Amniotic epithelial cell (primary cell): ENCODE results near the gene RNGTT.
"Not testable (repeated sequence)": the region's sequence is repeated elsewhere in the genome, so short reads cannot be mapped to it uniquely, and the experiment has no call there.

Experiments
- DNase-seq: peaks from one replicate; pipeline ENCODE4 v3.0.0-alpha.2; 2010; ENCODE audit warnings: low read depth

Gene RNGTT

DNA sequence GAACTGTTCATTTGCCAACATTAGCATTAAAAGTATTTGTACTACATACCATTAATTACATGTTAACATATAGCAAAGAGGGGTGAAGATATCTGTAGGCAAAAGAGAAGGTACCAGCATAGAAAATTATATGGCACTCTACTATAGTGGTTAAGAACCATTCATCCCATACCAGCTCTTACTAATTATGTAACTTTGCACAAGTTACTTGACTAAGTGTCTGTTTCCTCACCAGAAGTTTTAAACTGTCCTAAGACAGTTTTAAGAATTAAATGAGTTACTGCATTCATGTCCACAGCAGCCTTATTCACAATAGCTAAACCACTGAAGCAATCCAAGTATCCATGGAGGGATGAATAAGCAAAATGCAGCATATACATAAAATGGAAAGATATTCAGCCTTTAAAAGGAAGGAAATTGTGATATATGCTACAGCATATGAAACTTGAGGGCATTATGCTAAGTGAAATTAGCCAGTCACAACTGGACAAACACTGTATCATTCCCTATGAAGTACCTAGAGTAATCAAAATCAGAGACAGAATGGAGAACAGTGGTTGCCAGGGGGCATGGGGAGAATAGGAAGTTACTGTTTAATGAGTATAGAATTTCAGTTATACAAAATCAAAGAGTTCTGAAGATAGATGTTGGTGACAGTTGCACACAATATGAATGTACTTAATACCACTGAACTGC lies 98.9 kb downstream of the RNGTT start:
- no peak for DNase-seq

DNA sequence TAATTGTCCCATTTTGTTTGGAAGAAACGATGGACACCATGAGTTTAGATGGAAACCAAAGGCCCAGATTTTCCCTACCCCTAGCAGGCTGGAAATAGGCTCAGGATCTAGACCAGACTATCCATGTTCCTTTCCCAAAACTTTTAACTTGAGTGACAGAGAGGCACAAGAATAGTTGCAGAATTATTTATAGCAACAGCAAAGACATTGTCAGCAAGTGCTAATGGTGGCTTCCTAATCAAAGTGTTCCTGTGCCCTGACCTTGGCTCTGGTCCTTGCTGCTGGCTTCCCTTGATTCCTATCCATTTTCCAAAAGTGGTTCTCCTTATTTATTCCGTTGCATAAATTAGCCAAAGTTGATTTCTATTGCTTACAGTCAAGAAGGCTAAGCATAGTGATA lies 103.1 kb downstream of the RNGTT start:
- DNase-seq, result no peak

DNA sequence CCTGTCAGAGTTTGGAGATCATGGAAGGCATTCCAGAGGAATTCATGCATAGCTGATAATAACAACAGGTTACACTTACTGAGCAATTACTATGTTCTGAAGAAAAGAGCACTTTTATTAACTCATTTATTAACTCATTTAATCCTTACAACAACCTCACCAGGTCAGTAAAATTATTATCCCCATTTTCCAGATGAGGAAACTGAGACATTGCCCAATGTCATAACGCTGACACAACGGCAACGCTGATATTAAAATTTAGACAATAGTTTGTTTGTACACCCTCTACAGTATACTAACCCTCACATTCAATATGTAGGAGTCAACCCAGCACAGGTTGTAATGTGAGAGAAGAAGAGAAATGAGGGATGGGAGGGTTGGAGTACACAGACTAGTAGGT lies 105.0 kb downstream of the RNGTT start:
- no peak for DNase-seq

DNA sequence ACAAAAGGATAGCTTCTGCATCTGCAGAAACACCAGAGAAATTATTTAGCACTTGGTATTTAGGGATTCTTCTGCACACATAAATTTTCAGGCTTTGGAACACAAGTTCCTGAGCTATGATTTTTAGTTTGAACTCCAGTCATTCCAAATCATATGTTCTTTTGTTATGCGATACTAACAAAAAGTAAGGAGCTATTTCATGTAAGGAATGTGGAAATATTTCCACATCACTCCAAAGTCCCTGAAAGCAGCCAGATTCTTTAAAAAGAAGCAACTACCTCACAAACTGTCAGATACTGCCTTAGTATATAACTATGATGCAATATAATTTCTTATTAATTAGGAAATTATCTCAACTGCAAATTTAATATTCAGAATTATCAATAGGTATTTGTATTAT lies 106.9 kb downstream of the RNGTT start:
- peak; percentile 11 for DNase-seq

DNA sequence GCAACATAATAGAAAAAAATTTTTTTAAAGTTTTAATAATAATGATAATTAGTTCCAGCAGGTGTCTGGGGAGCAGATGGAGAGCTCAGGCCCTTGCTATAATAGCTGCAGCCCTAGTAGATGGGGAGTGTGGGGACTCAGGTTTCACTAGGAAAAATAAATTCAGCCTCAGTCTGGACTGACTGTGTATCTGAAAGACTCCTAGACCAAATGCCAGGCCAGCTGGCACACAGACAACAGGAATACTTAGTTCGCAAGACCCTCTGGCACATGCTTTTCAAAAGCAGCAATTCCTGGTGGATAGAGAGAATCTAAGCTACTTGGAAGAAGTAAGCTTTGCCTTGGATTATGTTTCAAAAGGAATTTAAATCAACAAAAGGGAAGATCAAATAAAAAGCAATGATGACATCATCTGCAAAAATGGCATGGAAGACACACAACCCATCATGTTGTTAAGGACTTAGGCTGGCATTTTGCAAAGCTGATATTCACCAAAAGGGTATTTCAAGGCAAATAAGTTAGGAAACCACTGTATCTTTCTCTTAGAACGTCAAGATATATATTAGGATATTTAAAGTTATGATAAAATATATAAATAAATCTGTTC lies 107.8 kb downstream of the RNGTT start:
- no peak for DNase-seq

DNA sequence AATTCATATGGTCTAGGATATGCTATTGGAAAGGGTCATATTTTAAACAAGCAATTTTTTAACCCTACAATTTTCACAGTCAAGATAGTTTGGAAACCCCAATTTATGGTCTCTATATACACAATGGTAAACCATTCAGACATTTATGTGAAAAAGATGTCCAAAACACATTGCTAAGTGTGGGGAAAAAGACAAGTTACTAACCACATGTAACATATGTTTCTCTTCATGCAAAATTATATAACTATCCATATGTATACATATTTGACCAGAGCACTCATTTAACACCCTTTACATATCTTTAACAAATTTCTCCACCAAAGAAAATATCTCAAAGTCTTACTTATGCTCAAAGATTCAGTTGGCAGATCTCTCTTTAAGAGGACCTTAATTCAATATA lies 110.6 kb downstream of the RNGTT start:
- DNase-seq, result no peak

DNA sequence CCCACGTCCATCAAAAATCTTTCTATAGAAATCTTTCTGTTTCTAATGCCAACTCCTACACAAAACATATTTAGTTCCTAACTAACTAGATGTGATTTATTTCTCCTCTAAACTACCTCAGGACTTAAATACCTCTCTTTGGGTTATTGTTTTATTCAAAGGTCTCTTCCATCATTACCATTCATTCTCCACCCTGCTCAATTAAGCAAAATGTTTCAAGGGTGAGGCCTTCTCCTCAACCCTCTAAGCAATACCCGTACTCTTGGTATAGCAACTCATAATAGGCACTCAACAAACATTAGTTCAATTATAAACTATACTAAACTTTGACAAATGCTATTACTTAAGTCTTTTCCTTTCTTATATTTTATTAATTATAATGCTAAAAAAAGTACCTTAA lies 111.4 kb downstream of the RNGTT start:
- no peak for DNase-seq

DNA sequence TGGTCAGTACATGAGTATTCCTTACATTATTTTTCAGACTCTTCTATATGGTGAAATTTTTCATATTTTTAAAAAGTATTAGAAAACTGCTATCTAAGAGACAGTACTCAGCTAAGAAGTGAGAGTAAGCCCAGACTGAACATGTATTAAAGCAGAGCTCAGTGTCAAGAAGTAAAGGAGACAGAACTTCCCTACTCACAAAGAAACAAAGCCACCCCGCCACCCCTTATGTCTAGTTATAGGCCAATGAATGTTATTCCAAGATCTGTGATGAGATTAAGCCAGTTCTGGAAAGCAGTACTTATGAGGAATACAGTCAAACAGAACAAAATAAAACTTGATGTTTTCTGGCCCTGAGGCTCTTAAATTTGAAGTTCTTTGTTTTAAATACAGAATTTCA lies 114.5 kb downstream of the RNGTT start:
- DNase-seq, result no peak

DNA sequence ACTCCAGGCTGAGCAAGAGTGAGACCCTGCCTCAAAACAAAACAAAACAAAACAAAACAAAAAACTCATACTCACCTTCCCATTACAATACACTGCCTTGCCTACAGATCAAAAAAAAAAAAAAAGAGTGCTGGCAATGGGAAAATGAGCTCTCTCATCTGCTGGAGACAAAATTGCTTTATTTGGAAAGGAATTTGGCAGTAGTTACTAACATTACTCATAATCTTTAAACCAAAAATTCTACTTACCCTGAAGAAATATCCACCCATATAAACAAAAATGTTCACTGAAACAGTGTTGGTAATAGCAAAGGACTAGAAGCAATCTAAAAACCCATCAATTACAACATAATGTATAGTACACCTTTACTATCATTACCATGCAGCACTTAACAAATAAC lies 120.4 kb downstream of the RNGTT start:
- peak; percentile 8 for DNase-seq

DNA sequence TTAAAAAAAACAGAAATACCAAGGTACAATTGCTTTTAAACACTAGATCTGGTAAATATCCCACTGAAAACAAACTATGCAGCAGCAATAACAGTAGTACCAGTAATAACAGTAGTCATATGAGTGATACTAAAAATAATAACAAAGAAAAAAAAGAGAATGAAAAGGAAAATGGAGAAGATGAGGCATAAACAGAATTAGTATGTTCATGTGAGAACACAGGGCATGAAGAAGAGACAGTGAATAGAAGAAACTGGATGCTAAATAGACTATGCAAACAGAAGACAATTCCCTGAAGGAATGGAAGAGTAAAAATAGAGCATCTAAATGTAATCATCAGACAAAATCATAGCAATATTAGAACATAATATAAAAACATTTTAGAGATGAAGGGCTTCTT lies 121.1 kb downstream of the RNGTT start:
- DNase-seq, result no peak

DNA sequence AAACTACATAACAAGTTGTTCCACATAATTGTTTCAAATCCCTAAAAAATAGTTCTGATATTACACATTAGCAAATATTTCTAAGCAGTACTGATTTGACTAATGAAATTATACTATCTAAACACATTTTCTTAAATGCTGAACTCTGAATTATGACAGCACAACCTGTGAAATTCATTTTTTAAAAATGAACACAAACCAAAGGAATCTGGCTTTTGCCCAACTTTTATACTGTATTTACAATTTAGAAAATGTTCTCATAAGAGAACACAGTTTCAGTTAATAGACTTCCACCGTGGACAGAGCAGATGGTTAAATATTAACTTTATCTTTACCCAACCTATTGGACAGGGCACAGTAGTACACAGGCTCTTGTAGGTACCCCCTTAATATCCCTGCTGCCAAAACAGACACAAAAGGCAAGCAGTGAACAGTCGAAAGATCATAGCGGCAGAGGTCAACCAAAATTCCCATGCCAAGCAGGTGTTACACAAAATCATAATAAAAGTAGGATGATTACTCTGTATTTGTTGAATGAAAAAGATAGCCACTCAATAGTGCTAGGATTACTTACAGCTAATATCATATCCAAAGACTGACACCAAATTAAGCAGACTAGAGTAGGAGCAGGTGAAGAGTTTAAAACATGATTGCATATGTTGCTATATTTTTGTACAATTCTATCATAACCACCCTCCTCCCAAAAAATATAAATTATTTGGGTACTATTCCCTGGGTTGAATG lies 122.5 kb downstream of the RNGTT start:
- DNase-seq, result peak; percentile 29

DNA sequence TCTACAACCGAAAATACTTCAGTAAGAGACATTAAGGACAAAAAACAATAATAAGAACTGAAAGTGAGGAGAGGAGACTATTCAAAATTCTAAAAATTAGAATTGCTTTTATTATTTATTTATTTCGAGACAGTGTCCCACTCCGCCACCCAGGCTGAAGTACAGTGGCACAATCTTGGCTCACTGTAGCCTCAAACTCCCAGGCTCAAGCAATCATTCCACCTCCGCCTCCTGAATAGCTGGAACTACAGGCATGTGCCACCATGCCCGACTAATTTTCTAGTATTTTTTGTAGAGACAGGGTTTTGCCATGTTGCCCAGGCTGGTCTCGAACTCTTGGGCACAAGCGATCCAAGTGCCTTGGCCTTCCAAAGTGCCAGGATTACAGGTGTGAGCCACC lies 123.1 kb downstream of the RNGTT start:
- DNase-seq, result no peak

DNA sequence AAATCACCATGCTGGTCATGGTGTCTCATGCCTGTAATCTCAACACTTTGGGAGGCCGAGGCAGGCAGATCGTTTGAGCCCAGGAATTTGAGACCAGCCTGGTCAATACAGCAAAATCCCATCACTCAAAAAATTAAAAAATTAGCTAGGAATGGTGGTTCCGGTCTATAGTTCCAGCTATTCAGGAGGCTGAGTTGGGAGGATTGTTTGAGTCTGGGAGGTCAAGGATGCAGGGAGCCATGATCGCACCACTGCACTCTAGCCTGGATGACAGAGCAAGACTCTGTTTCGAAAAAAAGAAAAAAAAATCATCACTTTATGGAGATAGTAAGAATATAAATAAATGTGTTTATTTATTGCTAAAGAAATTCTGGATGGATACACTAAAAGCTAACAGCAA lies 124.1 kb downstream of the RNGTT start:
- DNase-seq, result no peak

DNA sequence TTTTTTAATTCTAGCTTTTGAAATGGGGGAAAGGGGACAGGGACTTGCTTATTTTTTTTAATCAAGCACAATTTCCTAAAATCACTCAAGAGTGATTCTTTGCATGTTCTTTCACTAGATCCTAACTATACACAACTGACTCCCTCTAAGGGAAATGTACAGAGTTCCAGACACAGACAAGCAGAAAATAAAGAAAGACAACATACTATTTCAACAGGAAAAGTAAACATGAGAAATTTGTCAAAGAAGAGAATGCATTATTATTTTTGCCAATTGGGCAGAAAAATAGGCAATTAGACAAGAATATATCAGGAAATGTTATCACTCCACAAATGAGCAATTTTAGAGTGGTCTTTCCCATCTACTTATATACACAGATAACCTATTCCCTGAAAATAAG lies 128.2 kb downstream of the RNGTT start:
- DNase-seq, result no peak

DNA sequence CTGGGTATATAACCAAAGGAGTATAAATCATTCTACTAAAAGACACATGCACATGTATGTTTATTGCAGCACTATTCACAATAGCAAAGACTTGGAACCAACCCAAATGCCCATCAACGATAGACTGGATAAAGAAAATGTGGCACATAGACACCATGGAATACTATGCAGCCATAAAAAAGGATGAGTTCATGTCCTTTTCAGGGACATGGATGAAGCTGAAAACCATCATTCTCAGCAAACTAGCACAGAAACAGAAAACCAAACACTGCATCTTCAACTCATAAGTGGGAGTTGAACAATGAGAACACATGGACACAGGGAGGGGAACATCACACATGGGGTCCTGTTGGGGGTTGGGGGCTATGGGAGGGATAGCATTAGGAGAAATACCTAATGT lies 130.3 kb downstream of the RNGTT start:
- DNase-seq, result not testable (repeated sequence)

DNA sequence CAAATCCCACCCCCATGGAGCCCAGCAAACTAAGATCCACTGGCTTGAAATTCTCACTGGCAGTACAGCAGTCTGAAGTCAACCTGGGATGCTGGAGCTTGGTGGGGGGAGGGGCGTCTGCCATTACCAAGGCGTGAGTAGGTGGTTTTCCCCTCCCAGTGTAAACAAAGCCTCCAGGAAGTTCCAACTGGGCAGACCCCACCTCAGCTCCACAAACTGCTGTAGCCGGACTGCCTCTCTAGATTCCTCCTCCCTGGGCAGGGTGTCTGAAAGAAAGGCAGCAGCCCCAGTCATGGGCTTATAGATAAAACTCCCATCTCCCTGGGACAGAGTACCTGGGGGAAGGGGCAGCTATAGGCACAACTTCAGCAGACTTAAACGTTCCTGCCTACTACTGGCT lies 135.8 kb downstream of the RNGTT start:
- DNase-seq, result not testable (repeated sequence)

DNA sequence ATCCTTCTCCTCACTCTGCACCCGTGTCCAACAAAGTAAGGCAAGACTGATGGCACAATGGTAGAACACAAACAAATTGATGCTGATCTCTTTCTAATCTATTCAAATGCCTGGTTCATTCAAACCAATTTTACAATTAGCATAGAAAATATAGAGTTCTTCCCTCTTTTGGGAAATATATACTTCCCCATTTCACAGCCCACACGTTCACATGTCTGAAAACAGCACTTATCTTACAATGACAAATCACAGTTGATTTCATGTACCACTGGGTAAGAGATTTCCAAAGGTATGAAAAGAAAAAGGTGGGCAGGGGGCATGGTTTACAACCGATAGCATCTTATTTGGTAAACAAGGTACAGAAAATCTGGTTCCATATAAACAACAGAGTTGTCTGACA lies 137.6 kb downstream of the RNGTT start:
- no peak for DNase-seq

DNA sequence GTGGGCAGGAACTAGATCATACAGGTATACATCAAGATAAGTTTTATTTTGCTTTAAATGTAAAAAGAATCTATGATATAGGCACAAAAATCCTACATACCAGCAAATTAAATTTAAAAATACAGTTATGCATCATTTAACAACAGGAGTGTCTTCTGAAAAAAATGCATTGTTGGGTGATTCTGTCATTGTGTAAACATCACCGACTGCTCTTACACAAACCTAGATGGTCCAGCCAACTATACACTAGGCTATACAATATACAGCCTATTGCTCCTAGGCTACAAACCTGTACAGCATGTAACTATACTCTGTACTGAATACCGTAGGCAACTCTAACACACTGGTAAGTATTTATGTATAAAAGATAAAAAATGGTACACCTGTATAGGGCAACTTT lies 139.4 kb downstream of the RNGTT start:
- DNase-seq, result peak; percentile 19

DNA sequence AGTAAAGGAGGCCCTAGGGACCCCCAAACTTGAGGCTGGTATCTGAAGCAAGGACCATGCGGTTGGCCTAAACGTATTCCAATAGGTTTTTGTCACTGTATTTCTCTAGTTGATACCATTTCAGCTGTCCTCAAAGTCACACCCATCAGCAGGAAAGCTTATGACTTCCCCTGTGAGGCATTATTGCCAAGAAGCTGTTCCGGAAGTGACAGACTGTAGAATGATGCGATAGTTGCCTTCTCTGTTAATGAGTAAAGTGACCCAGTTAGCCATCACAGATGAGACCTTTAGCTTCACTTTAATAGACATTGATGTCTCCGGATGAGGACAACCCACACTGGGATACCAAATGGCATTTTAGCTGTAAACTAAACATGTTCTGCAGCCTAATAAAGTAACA lies 147.9 kb downstream of the RNGTT start:
- DNase-seq, result no peak

DNA sequence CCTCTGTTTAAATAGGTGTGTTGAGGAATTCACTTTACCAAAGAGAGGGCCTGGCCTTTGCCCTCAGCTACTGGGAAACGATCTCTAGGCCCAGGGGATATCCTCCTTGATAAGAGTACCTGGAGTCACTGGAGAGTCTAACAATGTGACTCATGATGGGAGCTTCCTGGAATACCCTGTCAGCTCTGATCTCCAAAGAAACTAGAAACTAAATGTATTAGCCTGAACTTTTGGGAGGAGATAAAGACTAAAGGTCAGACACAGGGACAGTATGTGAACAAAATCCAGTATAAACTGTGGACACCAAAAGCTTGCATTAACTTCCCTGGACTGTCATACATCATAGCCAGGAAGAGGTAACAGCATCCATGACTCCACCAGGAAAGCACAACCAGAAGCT lies 148.5 kb downstream of the RNGTT start:
- DNase-seq, result peak; percentile 7

DNA sequence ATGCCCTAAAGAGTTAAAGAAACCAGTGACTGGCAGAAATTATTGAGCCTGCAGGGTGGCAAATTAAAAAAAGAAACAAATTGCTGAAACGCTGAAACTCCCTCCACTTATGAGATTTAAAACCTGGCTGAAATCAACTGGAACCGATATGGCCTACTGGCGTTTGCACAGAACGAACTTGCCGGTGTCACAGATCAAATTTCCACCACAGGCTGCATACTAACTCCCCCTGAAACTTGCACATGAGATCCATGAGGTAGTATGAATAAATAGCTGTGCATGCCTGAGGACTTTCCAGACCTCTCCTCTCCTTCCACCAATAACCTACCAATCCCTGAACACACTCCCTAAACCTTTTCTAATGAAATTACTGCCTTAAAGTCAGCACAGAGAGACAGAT lies 150.4 kb downstream of the RNGTT start:
- no peak for DNase-seq

DNA sequence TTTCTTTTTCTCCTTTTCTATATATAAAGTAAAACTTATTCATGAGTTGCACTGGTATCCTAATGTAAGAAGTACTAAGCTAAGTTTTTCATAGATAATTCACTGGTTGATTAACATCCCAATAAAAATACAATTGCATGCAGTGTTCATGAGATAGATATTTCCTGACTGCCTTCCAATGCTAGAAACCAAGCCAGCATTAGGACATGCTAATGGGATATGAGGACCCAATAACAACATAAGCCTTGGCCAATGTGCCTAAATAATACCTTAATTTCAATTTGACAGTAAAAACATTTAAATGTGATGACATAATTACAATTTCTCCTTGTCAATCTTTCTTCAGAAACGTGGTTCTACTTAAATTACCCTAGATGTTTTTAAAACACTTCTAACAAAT lies 152.7 kb downstream of the RNGTT start:
- no peak for DNase-seq

DNA sequence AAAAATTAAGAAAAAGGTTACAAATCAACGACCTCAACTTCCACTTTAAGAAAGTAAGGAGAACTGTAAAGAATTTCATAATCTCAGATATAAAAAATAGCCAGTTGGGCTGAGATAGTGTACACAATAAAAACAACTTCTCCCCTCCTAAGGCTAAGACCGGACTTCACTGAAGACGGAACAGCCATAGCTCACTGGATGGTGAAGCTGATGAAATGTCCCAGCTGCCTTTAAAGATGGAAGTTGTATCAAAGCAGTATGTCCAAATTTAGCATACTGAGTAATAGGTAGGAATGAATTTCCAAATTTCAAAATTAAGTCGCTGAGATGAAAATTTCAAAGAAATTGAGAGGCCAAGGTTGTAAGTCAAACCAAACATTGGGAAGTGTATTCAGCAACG lies 153.3 kb downstream of the RNGTT start:
- no peak for DNase-seq

DNA sequence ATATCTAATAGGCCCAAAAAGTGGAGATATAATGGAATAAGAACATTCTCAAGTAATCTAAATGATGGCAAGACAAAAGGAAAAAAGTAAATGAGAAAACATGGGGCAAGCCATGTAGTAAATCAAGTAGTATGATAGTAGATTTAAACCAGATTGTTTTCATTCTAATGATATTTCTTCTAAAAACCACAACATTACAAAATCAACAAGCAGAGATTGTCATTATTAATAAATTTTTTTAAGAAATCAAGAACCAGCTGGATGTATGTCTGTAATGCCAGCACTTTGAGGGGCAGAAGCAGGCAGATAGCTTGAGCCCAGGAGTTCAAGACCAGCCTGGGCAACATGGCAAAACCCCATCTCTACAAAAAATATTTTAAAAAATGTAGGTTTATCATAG lies 155.0 kb downstream of the RNGTT start:
- DNase-seq, result peak; percentile 16
